ENCODE measurements around the gene CBX8. TPM values are rescaled to one million over a fixed set of nuclear protein-coding genes. Genes with fewer than 3 reads are reported as not detected.

Gene CBX8
- total and polyA plus RNA-seq, 2 donors (not counting 3 experiments of a cell fraction or from before 2014, with no cell fraction given), result 0.69 to 3.1 TPM

DNA sequence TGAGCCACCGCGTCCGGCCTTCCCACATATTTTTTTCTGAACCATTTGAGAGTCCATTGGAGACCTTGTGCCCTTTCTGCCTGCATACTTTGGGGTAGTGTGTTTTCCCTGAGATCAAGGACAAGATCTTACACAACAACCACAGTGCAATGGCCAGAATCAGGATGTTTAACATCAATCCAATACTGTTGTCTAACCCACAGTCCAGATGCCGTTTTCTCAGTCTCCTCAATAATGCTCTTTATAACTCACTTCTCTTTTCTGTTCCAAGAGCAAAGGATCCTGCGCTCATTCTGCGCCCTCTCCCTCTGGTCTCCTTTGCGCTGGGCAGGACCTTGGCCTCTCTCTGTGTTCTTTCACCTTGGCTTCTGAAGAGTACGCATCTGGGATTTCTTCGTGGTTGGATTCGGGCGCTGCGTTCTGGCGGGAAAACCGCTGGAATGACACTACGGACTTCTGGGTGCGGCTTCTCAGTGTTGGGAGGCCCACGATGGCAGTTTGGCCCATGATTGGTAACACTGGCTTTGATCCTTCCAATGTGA is 25.8 kb upstream of the CBX8 start:
- CTCF ChIA-PET, result interaction anchor here (0.6 to 1.7 kb wide), 5 partner anchors 10 to 84 kb away, joined by 3 to 5 read pairs (median 3); no protein-coding TSS in a partner anchor

More for the DNA sequence above, 25.8 kb upstream of the CBX8 start:
- no TSS peak for BruUV-seq (replicated peaks)
- Histone ChIP-seq H3K4me1 (ENCODE audit: control insufficient read depth, extremely low read depth, insufficient read depth, low read length) (peaks cover 6% of the 10 kb centered on the region), H3K9ac (replicated peaks; ENCODE audit: extremely low read depth, insufficient read depth, low read length) (no peak overlapping the region), H3K27me3 (ENCODE audit: control insufficient read depth in 2 of 2, insufficient read depth in 2 of 2, low read length in 2 of 2) (peaks cover 16 to 22% of the 10 kb centered on the region in 2 experiments), H3K9me3 (replicated peaks; ENCODE audit: control insufficient read depth, insufficient read depth, low read length) (no peaks in the 10 kb centered on the region), H4K20me1 (replicated peaks; ENCODE audit: control insufficient read depth, extremely low read depth, insufficient read depth, low read length) (no peaks in the 10 kb centered on the region), H3K36me3 (ENCODE audit: control insufficient read depth in 2 of 2, extremely low read depth in 1 of 2, insufficient read depth in 2 of 2, low read length in 2 of 2) (no peaks in the 10 kb centered on the region), H3K9me1 (replicated peaks; ENCODE audit: control insufficient read depth, extremely low read depth, insufficient read depth, low read length) (no peaks in the 10 kb centered on the region), H2AFZ (ENCODE audit: low read depth, low read length) (no peak overlapping the region), H3K79me2 (ENCODE audit: control insufficient read depth, insufficient read depth, low read length) (no peaks in the 10 kb centered on the region), H3K27ac (ENCODE audit: insufficient read depth, low read depth, low read length) (no peak overlapping the region), H3K4me3 (replicated peaks in 1 of 3; ENCODE audit: insufficient read depth in 1 of 3, low read depth in 1 of 3, low read length in 3 of 3) (no peak overlapping the region), H3K4me2 (ENCODE audit: insufficient read depth, low read length) (no peak overlapping the region)
- TF ChIP-seq, protein P1, sequence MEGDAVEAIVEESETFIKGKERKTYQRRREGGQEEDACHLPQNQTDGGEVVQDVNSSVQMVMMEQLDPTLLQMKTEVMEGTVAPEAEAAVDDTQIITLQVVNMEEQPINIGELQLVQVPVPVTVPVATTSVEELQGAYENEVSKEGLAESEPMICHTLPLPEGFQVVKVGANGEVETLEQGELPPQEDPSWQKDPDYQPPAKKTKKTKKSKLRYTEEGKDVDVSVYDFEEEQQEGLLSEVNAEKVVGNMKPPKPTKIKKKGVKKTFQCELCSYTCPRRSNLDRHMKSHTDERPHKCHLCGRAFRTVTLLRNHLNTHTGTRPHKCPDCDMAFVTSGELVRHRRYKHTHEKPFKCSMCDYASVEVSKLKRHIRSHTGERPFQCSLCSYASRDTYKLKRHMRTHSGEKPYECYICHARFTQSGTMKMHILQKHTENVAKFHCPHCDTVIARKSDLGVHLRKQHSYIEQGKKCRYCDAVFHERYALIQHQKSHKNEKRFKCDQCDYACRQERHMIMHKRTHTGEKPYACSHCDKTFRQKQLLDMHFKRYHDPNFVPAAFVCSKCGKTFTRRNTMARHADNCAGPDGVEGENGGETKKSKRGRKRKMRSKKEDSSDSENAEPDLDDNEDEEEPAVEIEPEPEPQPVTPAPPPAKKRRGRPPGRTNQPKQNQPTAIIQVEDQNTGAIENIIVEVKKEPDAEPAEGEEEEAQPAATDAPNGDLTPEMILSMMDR (IDR thresholded peaks at IDR 0.05; ENCODE audit: extremely low read depth in 1 of 2, insufficient read depth in 1 of 2, low read depth in 1 of 2, low read length in 2 of 2), result no peak
- no peak for TF ChIP-seq POLR2A (IDR thresholded peaks at IDR 0.05; ENCODE audit: low read depth, low read length)
- no peak for TF ChIP-seq JUN (IDR thresholded peaks at IDR 0.05; ENCODE audit: borderline replicate concordance, insufficient read depth, insufficient read length, low read depth)
- no peak for TF ChIP-seq MYC (IDR thresholded peaks at IDR 0.05; ENCODE audit: low read depth, low read length)
- no peak for TF ChIP-seq POLR2AphosphoS5 (IDR thresholded peaks at IDR 0.05; ENCODE audit: insufficient read depth, low read depth, low read length)
- TF ChIP-seq FOS (IDR thresholded peaks at IDR 0.05; ENCODE audit: borderline replicate concordance, insufficient read depth, low read length), result no peak
- TF ChIP-seq GATA2 (IDR thresholded peaks at IDR 0.05; ENCODE audit: insufficient read depth, insufficient read length, low read depth, low read length), result no peak
- TF ChIP-seq, protein P2, sequence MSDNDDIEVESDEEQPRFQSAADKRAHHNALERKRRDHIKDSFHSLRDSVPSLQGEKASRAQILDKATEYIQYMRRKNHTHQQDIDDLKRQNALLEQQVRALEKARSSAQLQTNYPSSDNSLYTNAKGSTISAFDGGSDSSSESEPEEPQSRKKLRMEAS (IDR thresholded peaks at IDR 0.05; ENCODE audit: insufficient read depth, insufficient read length), result no peak
- TF ChIP-seq EZH2 (IDR thresholded peaks at IDR 0.05; ENCODE audit: borderline replicate concordance, low read depth, low read length, severe bottlenecking), result no peak
- no peak for DNase-seq (ENCODE audit: low read depth, low spot score)
- intact Hi-C loops (cut with micrococcal nuclease) (no loop called here), dilution Hi-C loops (cut with MboI; ENCODE audit: extremely low pct_ligation_motif_present, low sequenced_read_pairs) (no loop called here)
- POLR2A ChIA-PET, result no interaction called here
- FAIRE-seq, result no peak
